ENCODE results near the gene VDAC1.

VDAC1 gene

GRCh38 chr5:133980652-133981051 is 24.1 kb downstream of the VDAC1 start:
- Histone ChIP-seq H3K27me3 (ENCODE audit: control insufficient read depth, low read length) (no peaks in the 10 kb centered on the region), H3K36me3 (ENCODE audit: control insufficient read depth, low read length) (peaks cover 78% of the 10 kb centered on the region), H3K9me2 (replicated peaks; ENCODE audit: control insufficient read depth, low read length) (no peaks in the 10 kb centered on the region), H3K27ac (ENCODE audit: low read depth, low read length) (no peak overlapping the region), H3K9me3 (ENCODE audit: control insufficient read depth, insufficient read depth, low read length) (no peaks in the 10 kb centered on the region), H3K4me2 (ENCODE audit: low read length) (no peak overlapping the region), H3K4me3 (ENCODE audit: low read length) (no peak overlapping the region), H3K79me2 (ENCODE audit: control insufficient read depth, low read length) (peaks cover 38% of the 10 kb centered on the region), H3K4me1 (ENCODE audit: control insufficient read depth, low read length) (no peaks in the 10 kb centered on the region), H3F3A (ENCODE audit: control insufficient read depth, insufficient read depth) (peaks cover 13% of the 10 kb centered on the region), H4K20me1 (ENCODE audit: control insufficient read depth, insufficient read depth, low read depth, low read length) (peaks cover 8% of the 10 kb centered on the region; the same call in 1 of the 2 replicates)
- TF ChIP-seq EZH2phosphoT487 (IDR thresholded peaks at IDR 0.05; ENCODE audit: borderline replicate concordance, low read length) = no peak
- TF ChIP-seq, protein P1, sequence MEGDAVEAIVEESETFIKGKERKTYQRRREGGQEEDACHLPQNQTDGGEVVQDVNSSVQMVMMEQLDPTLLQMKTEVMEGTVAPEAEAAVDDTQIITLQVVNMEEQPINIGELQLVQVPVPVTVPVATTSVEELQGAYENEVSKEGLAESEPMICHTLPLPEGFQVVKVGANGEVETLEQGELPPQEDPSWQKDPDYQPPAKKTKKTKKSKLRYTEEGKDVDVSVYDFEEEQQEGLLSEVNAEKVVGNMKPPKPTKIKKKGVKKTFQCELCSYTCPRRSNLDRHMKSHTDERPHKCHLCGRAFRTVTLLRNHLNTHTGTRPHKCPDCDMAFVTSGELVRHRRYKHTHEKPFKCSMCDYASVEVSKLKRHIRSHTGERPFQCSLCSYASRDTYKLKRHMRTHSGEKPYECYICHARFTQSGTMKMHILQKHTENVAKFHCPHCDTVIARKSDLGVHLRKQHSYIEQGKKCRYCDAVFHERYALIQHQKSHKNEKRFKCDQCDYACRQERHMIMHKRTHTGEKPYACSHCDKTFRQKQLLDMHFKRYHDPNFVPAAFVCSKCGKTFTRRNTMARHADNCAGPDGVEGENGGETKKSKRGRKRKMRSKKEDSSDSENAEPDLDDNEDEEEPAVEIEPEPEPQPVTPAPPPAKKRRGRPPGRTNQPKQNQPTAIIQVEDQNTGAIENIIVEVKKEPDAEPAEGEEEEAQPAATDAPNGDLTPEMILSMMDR (IDR thresholded peaks at IDR 0.05; ENCODE audit: low read depth, low read length, poor library complexity, severe bottlenecking) = no peak

DNA sequence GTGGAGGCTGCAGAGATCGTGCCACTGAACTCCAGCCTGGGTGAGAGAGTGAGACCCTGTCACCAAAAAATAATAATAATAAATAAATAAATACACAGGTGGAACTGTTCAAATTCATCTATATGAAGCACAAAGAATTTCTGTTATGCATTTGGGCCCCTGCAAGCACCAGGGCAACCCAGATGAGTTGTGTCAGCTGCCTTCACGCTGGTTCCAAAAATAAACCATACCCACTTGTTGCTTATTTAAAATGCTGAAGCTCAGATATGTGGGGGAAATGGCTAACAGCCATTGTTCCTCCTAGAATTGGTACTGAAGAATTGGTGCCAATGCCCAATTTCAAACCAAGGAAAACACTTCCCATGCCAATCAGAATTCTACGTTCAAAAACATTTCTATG is 25.8 kb downstream of the VDAC1 start:
- Histone ChIP-seq H4K20me1 (ENCODE audit: control insufficient read depth, insufficient read depth, low read depth, low read length) (peaks cover 8% of the 10 kb centered on the region; the same call in 1 of the 2 replicates), H3K4me2 (ENCODE audit: low read length) (no peak overlapping the region), H3K9me2 (replicated peaks; ENCODE audit: control insufficient read depth, low read length) (no peaks in the 10 kb centered on the region), H3K27ac (ENCODE audit: low read depth, low read length) (no peak overlapping the region), H3K9me3 (ENCODE audit: control insufficient read depth, insufficient read depth, low read length) (no peaks in the 10 kb centered on the region), H3F3A (ENCODE audit: control insufficient read depth, insufficient read depth) (peaks cover 18% of the 10 kb centered on the region), H3K4me3 (ENCODE audit: low read length) (no peak overlapping the region), H3K27me3 (ENCODE audit: control insufficient read depth, low read length) (no peaks in the 10 kb centered on the region), H3K36me3 (ENCODE audit: control insufficient read depth, low read length) (peaks cover 83% of the 10 kb centered on the region), H3K79me2 (ENCODE audit: control insufficient read depth, low read length) (peaks cover 34% of the 10 kb centered on the region), H3K4me1 (ENCODE audit: control insufficient read depth, low read length) (no peaks in the 10 kb centered on the region)
- TF ChIP-seq EZH2phosphoT487 (IDR thresholded peaks at IDR 0.05; ENCODE audit: borderline replicate concordance, low read length) = no peak
- TF ChIP-seq, protein P1 (IDR thresholded peaks at IDR 0.05; ENCODE audit: low read depth, low read length, poor library complexity, severe bottlenecking) = no peak

DNA sequence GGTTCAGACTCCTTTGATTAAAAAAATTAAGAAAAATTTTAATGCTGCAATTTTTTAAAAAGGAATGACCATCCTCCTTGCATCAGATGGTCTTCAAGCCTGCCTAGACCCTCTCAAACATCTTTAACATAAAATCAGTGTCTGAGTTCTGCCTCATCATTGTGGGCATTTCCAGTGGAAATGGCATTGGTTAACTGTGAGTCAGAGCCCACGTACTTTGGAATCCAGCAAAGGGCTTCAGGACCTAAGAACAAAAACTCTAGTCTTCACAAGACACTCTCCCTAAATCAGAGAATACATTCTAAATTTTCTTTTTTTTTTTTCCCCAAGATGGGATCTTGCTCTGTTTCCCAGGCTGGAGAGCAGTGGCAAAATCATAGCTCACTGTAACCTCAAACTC is 26.9 kb downstream of the VDAC1 start:
- no peak overlapping the region for H3K27ac ChIP-seq (ENCODE audit: low read depth, low read length)

More for the DNA sequence above, 26.9 kb downstream of the VDAC1 start:
- Histone ChIP-seq H4K20me1 (ENCODE audit: control insufficient read depth, insufficient read depth, low read depth, low read length) (peaks cover 8% of the 10 kb centered on the region; the same call in 1 of the 2 replicates), H3K9me2 (replicated peaks; ENCODE audit: control insufficient read depth, low read length) (no peaks in the 10 kb centered on the region), H3K4me1 (ENCODE audit: control insufficient read depth, low read length) (no peaks in the 10 kb centered on the region), H3K79me2 (ENCODE audit: control insufficient read depth, low read length) (peaks cover 28% of the 10 kb centered on the region), H3K9me3 (ENCODE audit: control insufficient read depth, insufficient read depth, low read length) (no peaks in the 10 kb centered on the region), H3K36me3 (ENCODE audit: control insufficient read depth, low read length) (peaks cover 86% of the 10 kb centered on the region), H3K27me3 (ENCODE audit: control insufficient read depth, low read length) (no peaks in the 10 kb centered on the region), H3K4me2 (ENCODE audit: low read length) (no peak overlapping the region), H3K4me3 (ENCODE audit: low read length) (no peak overlapping the region), H3F3A (ENCODE audit: control insufficient read depth, insufficient read depth) (peaks cover 27% of the 10 kb centered on the region)
- TF ChIP-seq EZH2phosphoT487 (IDR thresholded peaks at IDR 0.05; ENCODE audit: borderline replicate concordance, low read length) = no peak
- TF ChIP-seq, protein P1 (IDR thresholded peaks at IDR 0.05; ENCODE audit: low read depth, low read length, poor library complexity, severe bottlenecking) = no peak
